Trophoblast cell (in vitro differentiated cells and primary cell): ENCODE measurements around the gene ETV2.

Experiments
- DNase-seq, 2 donors: peaks; one replicate each; pipeline ENCODE4 v3.0.0-alpha.2; 2016
- H2AFZ ChIP-seq: 2 replicates; pipeline ENCODE4 v1.6.1; 2013; ENCODE audit warnings: low read length, moderate library complexity, mild to moderate bottlenecking; ENCODE audit not compliant: insufficient read depth, poor library complexity
- H2AK5ac ChIP-seq: 2 replicates; pipeline ENCODE4 v1.6.1; 2013; ENCODE audit warnings: mild to moderate bottlenecking, low read length
- H2BK120ac ChIP-seq: 2 replicates; pipeline ENCODE4 v1.6.1; 2013; ENCODE audit warnings: low read length, mild to moderate bottlenecking, moderate library complexity; ENCODE audit not compliant: insufficient read depth, poor library complexity
- H2BK12ac ChIP-seq: 2 replicates; pipeline ENCODE4 v1.6.1; 2013; ENCODE audit warnings: mild to moderate bottlenecking, low read length, moderate library complexity
- H2BK5ac ChIP-seq: 2 replicates; pipeline ENCODE4 v1.6.1; 2013; ENCODE audit warnings: low read length, low read depth, moderate library complexity, mild to moderate bottlenecking; ENCODE audit not compliant: poor library complexity
- H3K14ac ChIP-seq: 2 replicates; pipeline ENCODE4 v1.6.1; 2013; ENCODE audit warnings: mild to moderate bottlenecking, low read length
- H3K18ac ChIP-seq: 2 replicates; pipeline ENCODE4 v1.6.1; 2013; ENCODE audit warnings: mild to moderate bottlenecking, low read length
- H3K23ac ChIP-seq: 2 replicates; pipeline ENCODE4 v1.6.1; 2013; ENCODE audit warnings: low read length
- H3K27ac ChIP-seq: 2 replicates; pipeline ENCODE4 v1.5.1; 2013; ENCODE audit warnings: low read depth, mild to moderate bottlenecking, inconsistent platforms, low read length, moderate library complexity
- H3K27me3 ChIP-seq: 2 replicates; pipeline ENCODE4 v1.6.1; 2013; ENCODE audit warnings: inconsistent platforms, mild to moderate bottlenecking, low read length, moderate library complexity; ENCODE audit not compliant: insufficient read depth
- H3K36me3 ChIP-seq, 2 experiments: 1 replicate in 1 of 2; 2 replicates in 1 of 2; pipeline ENCODE4 v1.6.1; 2013; ENCODE audit warnings: low read length in 2 of 2, mild to moderate bottlenecking in 2 of 2, moderate library complexity in 1 of 2; ENCODE audit not compliant: insufficient read depth in 2 of 2, control insufficient read depth in 1 of 2
- H3K4ac ChIP-seq: 2 replicates; pipeline ENCODE4 v1.6.1; 2013; ENCODE audit warnings: low read depth, mild to moderate bottlenecking, low read length, moderate library complexity
- H3K4me1 ChIP-seq, 2 experiments: 1 replicate in 1 of 2; 2 replicates in 1 of 2; pipeline ENCODE4 v1.6.1; 2013; ENCODE audit warnings: low read length in 2 of 2, mild to moderate bottlenecking in 2 of 2, moderate library complexity in 1 of 2; ENCODE audit not compliant: insufficient read depth in 2 of 2, control insufficient read depth in 1 of 2
- H3K4me2 ChIP-seq: 2 replicates; pipeline ENCODE4 v1.6.1; 2013; ENCODE audit warnings: inconsistent platforms, mild to moderate bottlenecking, low read length, moderate library complexity
- H3K4me3 ChIP-seq: 2 replicates; pipeline ENCODE4 v1.5.1; 2013; ENCODE audit warnings: mild to moderate bottlenecking, low read depth, low read length, inconsistent platforms
- H3K79me1 ChIP-seq: one replicate; pipeline ENCODE4 v1.6.1; 2013; ENCODE audit warnings: low read length
- H3K79me2 ChIP-seq: 2 replicates; pipeline ENCODE4 v1.6.1; 2013; ENCODE audit warnings: low read length, mild to moderate bottlenecking; ENCODE audit not compliant: control insufficient read depth, insufficient read depth, poor library complexity
- H3K9ac ChIP-seq: 2 replicates; pipeline ENCODE4 v1.6.1; 2013; ENCODE audit warnings: mild to moderate bottlenecking, low read length
- H3K9me3 ChIP-seq: 2 replicates; pipeline ENCODE4 v1.6.1; 2013; ENCODE audit warnings: low read depth, mild to moderate bottlenecking, control low read depth, inconsistent platforms, low read length; ENCODE audit not compliant: insufficient read depth
- H4K12ac ChIP-seq: 2 replicates; pipeline ENCODE4 v1.6.1; 2013; ENCODE audit warnings: low read depth, mild to moderate bottlenecking, low read length, moderate library complexity
- H4K8ac ChIP-seq: 2 replicates; pipeline ENCODE4 v1.6.1; 2013; ENCODE audit warnings: low read depth, mild to moderate bottlenecking, low read length, moderate library complexity
- H4K91ac ChIP-seq: one replicate; pipeline ENCODE4 v1.6.1; 2013; ENCODE audit warnings: low read depth, mild to moderate bottlenecking, low read length, moderate library complexity
- WGBS: extraction: QIAGEN DNeasy Blood & Tissue Kit; methylation state at CpG from one replicate; pipeline ENCODE4 v1.1.7; 2013; ENCODE audit warnings: missing lambda C conversion rate; ENCODE audit not compliant: insufficient read length, insufficient coverage; ENCODE audit errors: extremely low coverage; 5-methylcytosine and 5-hydroxymethylcytosine counted together

The ETV2 gene

GRCh38 chr19:35693422-35693821, 51.9 kb downstream of the ETV2 start:
- no CpG with 5 or more reads among the region's 8 CpGs for WGBS
- Histone ChIP-seq H2AK5ac (no peak overlapping the region), H3K14ac (no peak overlapping the region), H4K91ac (no peak overlapping the region), H3K4me1 (peaks cover 4 to 5% of the 10 kb centered on the region in 2 experiments), H3K23ac (no peak overlapping the region), H3K4ac (no peak overlapping the region), H2BK120ac (no peak overlapping the region), H3K9ac (no peak overlapping the region), H3K27ac (no peak overlapping the region), H3K4me2 (no peak overlapping the region), H4K8ac (no peak overlapping the region), H3K9me3 (no peaks in the 10 kb centered on the region), H3K79me1 (no peaks in the 10 kb centered on the region), H2BK12ac (no peak overlapping the region), H4K12ac (no peak overlapping the region), H3K27me3 (no peaks in the 10 kb centered on the region), H3K36me3 (no peaks in the 10 kb centered on the region), H2AFZ (no peak overlapping the region), H3K4me3 (no peak overlapping the region), H2BK5ac (no peak overlapping the region), H3K79me2 (no peaks in the 10 kb centered on the region), H3K18ac (no peak overlapping the region)
- no peak for DNase-seq

GRCh38 chr19:35693835-35694599, 52.5 kb downstream of the ETV2 start:
- no peak overlapping the region for H3K18ac ChIP-seq
- no peaks in the 10 kb centered on the region for H3K79me2 ChIP-seq
- H3K4me2 ChIP-seq, result no peak overlapping the region
- no peak overlapping the region for H3K9ac ChIP-seq
- H2BK5ac ChIP-seq, result no peak overlapping the region
- H3K27me3 ChIP-seq, result no peaks in the 10 kb centered on the region
- H3K27ac ChIP-seq, result no peak overlapping the region
- no peak overlapping the region for H2AFZ ChIP-seq
- no peak overlapping the region for H2BK120ac ChIP-seq
- H3K4me1 ChIP-seq, result peaks cover 4 to 5% of the 10 kb centered on the region in 2 experiments
- H4K91ac ChIP-seq, result no peak overlapping the region
- H2BK12ac ChIP-seq, result no peak overlapping the region
- H3K4ac ChIP-seq, result no peak overlapping the region
- no CpG with 5 or more reads among the region's 8 CpGs for WGBS
- no peak overlapping the region for H2AK5ac ChIP-seq
- H4K12ac ChIP-seq, result no peak overlapping the region
- H4K8ac ChIP-seq, result no peak overlapping the region
- H3K9me3 ChIP-seq, result no peaks in the 10 kb centered on the region
- H3K36me3 ChIP-seq, result no peaks in the 10 kb centered on the region
- peak; percentile 91 to 95 for DNase-seq
- H3K14ac ChIP-seq, result no peak overlapping the region
- H3K79me1 ChIP-seq, result no peaks in the 10 kb centered on the region
- H3K4me3 ChIP-seq, result no peak overlapping the region
- H3K23ac ChIP-seq, result no peak overlapping the region
